H1 (cell line): ENCODE data around the gene CA14. TPM values are rescaled to one million over a fixed set of nuclear protein-coding genes. Genes with fewer than 3 reads are reported as not detected.

ENCODE experiments used
- ASH2L ChIP-seq: fragments of 200-600, 300-600 bp; sonication (generic); IDR thresholded peaks from one replicate; pipeline ENCODE4 v1.7.1; 2017; ENCODE audit warnings: low read length
- BACH1 ChIP-seq: IDR thresholded peaks from 2 replicates; pipeline ENCODE4 v1.6.1; 2012; ENCODE audit warnings: low read length, improper control_type of control experiment
- CBX8 ChIP-seq: fragments of 300-800, 300-1000 bp; sonication (generic); IDR thresholded peaks from 2 replicates; pipeline ENCODE4 v1.7.1; 2016; ENCODE audit warnings: low read depth, low read length, borderline replicate concordance
- CHD1 ChIP-seq: IDR thresholded peaks from 2 replicates; pipeline ENCODE4 v1.6.1; 2012; ENCODE audit warnings: low read depth, low read length, improper control_type of control experiment
- CTBP2 ChIP-seq: IDR thresholded peaks from 2 replicates; pipeline ENCODE4 v1.7.0; 2011; ENCODE audit warnings: borderline replicate concordance, mild to moderate bottlenecking, moderate library complexity, mixed read lengths, low read length; ENCODE audit not compliant: insufficient read depth, insufficient read length
- E2F6 ChIP-seq: IDR thresholded peaks from 2 replicates; pipeline ENCODE4 v1.6.1; 2012; ENCODE audit warnings: inconsistent platforms
- EGR1 ChIP-seq: IDR thresholded peaks from 2 replicates; pipeline ENCODE4 v1.6.1; 2011; ENCODE audit warnings: low read depth, low read length, borderline replicate concordance
- FOSL1 ChIP-seq: IDR thresholded peaks from 2 replicates; pipeline ENCODE4 v1.6.1; 2011; ENCODE audit warnings: mild to moderate bottlenecking, low read depth, low read length, moderate library complexity; ENCODE audit not compliant: insufficient read depth
- GTF2F1 ChIP-seq: IDR thresholded peaks from 2 replicates; pipeline ENCODE4 v1.6.1; 2012; ENCODE audit warnings: low read depth, low read length, improper control_type of control experiment, borderline replicate concordance
- HDAC2 ChIP-seq, 2 experiments: fragments of 300-600 bp in 1 of 2; sonication (generic) in 1 of 2; IDR thresholded peaks; 2 replicates each; pipeline ENCODE4 v1.6.1; 2011 to 2012; ENCODE audit warnings: low read depth in 2 of 2, low read length in 2 of 2, mild to moderate bottlenecking in 2 of 2, moderate library complexity in 2 of 2, borderline replicate concordance in 1 of 2, inconsistent platforms in 1 of 2
- MAFK ChIP-seq: IDR thresholded peaks from 2 replicates; pipeline ENCODE4 v1.6.1; 2012; ENCODE audit warnings: low read depth, mild to moderate bottlenecking, improper control_type of control experiment, low read length
- MAX ChIP-seq: IDR thresholded peaks from 2 replicates; pipeline ENCODE4 v1.6.1; 2012; ENCODE audit warnings: inconsistent platforms
- POLR2A ChIP-seq, 2 experiments: IDR thresholded peaks; 1 replicate in 1 of 2; 2 replicates in 1 of 2; pipeline ENCODE4 v1.6.1; 2011; ENCODE audit warnings: low read depth in 2 of 2, low read length in 2 of 2, mild to moderate bottlenecking in 2 of 2; ENCODE audit errors: control extremely low read depth in 1 of 2
- POLR2AphosphoS5 ChIP-seq: IDR thresholded peaks from 2 replicates; pipeline ENCODE4 v1.6.1; 2011; ENCODE audit warnings: low read depth, low read length
- SIN3A ChIP-seq, 2 experiments: IDR thresholded peaks in 1 of 2; conservative IDR thresholded peaks in 1 of 2; 2 replicates each; pipeline ENCODE4 v1.6.1; 2011 to 2012; ENCODE audit warnings: low read length in 2 of 2, improper control_type of control experiment in 1 of 2, low read depth in 1 of 2, mild to moderate bottlenecking in 1 of 2
- SRF ChIP-seq: IDR thresholded peaks from 2 replicates; pipeline ENCODE4 v1.6.1; 2011; ENCODE audit warnings: mild to moderate bottlenecking, low read depth, low read length, moderate library complexity
- USF2 ChIP-seq: IDR thresholded peaks from 2 replicates; pipeline ENCODE4 v1.6.1; 2011; ENCODE audit warnings: low read length, improper control_type of control experiment
- YY1 ChIP-seq: IDR thresholded peaks from 2 replicates; pipeline ENCODE4 v1.6.1; 2011; ENCODE audit warnings: low read depth, mild to moderate bottlenecking, low read length
- polyA plus RNA-seq, 7 experiments: library from polyadenylated mRNA; depleted of rRNA in 3 of 7; stranded (reverse) in 5 of 7; unstranded in 2 of 7; fragments of >200 nt in 5 of 7; fragments of 200-250 nt in 2 of 7; gene quantifications; 1 replicate in 5 of 7; 2 replicates in 1 of 7; 4 replicates in 1 of 7; pipeline versions ENCODE4 v1.2.1 to v1.2.3, GENCODE V29; 2011 to 2013; ENCODE audit warnings: missing spikeins in 2 of 7, mixed read lengths in 2 of 7
- total RNA-seq: library from RNA; stranded (reverse); fragmentation: NEBNext Ultra II Directional; extraction: Animal tissue kit (Norgen Biotek cat#: 25700); gene quantifications from 2 replicates; pipeline ENCODE4 v1.2.1, GENCODE V29; 2021

CA14 gene
- total and polyA plus RNA-seq, 2 of the 8 experiments (the other 6 are each of a cell fraction or from before 2014, with no cell fraction given), result 52.3 to 105 TPM

- TF ChIP-seq GTF2F1 (no peak), EGR1 (no peak), SIN3A (conservative IDR thresholded peaks at IDR 0.05 in 1 of 2, IDR thresholded peaks at IDR 0.05 in 1 of 2; ENCODE audit: low read depth in 1 of 2, low read length in 2 of 2) (peak; percentile 23 to 94; a peak in 2 of 4 replicates), ASH2L (peak; percentile 86), CBX8 (no peak), SRF (peak; percentile 32; the same call in 1 of the 2 replicates), FOSL1 (no peak), POLR2A (IDR thresholded peaks at IDR 0.05; ENCODE audit: control extremely low read depth in 1 of 2, low read depth in 2 of 2, low read length in 2 of 2) (peak; percentile 92 to 99), MAX (peak; percentile 89), BACH1 (peak; percentile 36), CHD1 (no peak), E2F6 (peak; percentile 41; the same call in 1 of the 2 replicates), MAFK (0 out of 2 replicates have a peak, but pooled peaks have one; percentile 2), USF2 (0 out of 2 replicates have a peak, but pooled peaks have one; percentile 1), HDAC2 (IDR thresholded peaks at IDR 0.05; ENCODE audit: borderline replicate concordance in 1 of 2, low read depth in 2 of 2, low read length in 2 of 2) (0 out of 4 replicates have a peak, but pooled peaks of 1 of the 2 experiments have one; percentile 36), POLR2AphosphoS5 (peak; percentile 97), YY1 (peak; percentile 20; the same call in 1 of the 2 replicates), CTBP2 (no peak)
Observed at GRCh38 chr1:150293433-150294253, 36.1 kb downstream of the CA14 start, which contains the start of gene MRPS21 (continued).
